GM23338 (cell line): ENCODE data around the gene SLC35F1.

ENCODE experiments used
- CREB1 ChIP-seq: fragments of 250-450 bp; sonication (Bioruptor Pico); IDR thresholded peaks from 2 replicates; pipeline ENCODE4 v1.5.0; 2020; ENCODE audit warnings: low read depth, mild to moderate bottlenecking, moderate library complexity
- EZH2 ChIP-seq: fragments of 200-600 bp; sonication (generic); IDR thresholded peaks from one replicate; pipeline ENCODE4 v1.8.0; 2017; ENCODE audit warnings: antibody characterized with exemption, mild to moderate bottlenecking, low read depth; ENCODE audit not compliant: unreplicated experiment
- EZH2phosphoT487 ChIP-seq: fragments of 200-600 bp; sonication (generic); IDR thresholded peaks from one replicate; pipeline ENCODE4 v1.8.1; 2018; ENCODE audit warnings: antibody characterized with exemption; ENCODE audit not compliant: unreplicated experiment
- JUNB ChIP-seq: IDR thresholded peaks from one replicate; pipeline ENCODE4 v1.6.1; 2016; ENCODE audit warnings: antibody characterized with exemption; ENCODE audit not compliant: unreplicated experiment
- NANOG ChIP-seq: IDR thresholded peaks from 2 replicates; pipeline ENCODE4 v1.6.1; 2016; ENCODE audit warnings: antibody characterized with exemption, borderline replicate concordance
- POLR2AphosphoS5 ChIP-seq: IDR thresholded peaks from 2 replicates; pipeline ENCODE4 v1.6.1; 2016; ENCODE audit warnings: antibody characterized with exemption, low read depth
- STAT1 ChIP-seq: IDR thresholded peaks from one replicate; pipeline ENCODE4 v1.6.1; 2016; ENCODE audit warnings: antibody characterized with exemption; ENCODE audit not compliant: unreplicated experiment
- ZNF331 ChIP-seq: fragments of 250-450 bp; sonication (Bioruptor Pico); IDR thresholded peaks from 2 replicates; pipeline ENCODE4 v1.5.0; 2020; ENCODE audit warnings: low read depth, mild to moderate bottlenecking, moderate library complexity
- TF ChIP-seq, protein P1 (sequence below), 2 experiments: fragments of 200-600 bp in 1 of 2; sonication (generic) in 1 of 2; conservative IDR thresholded peaks; 2 replicates each; pipeline versions ENCODE4 v1.5.1 to v1.6.1; 2016 to 2017; ENCODE audit warnings: antibody characterized with exemption in 2 of 2, low read depth in 2 of 2, mild to moderate bottlenecking in 2 of 2, moderate library complexity in 1 of 2
- TF ChIP-seq, protein P2 (sequence below): IDR thresholded peaks from one replicate; pipeline ENCODE4 v1.6.1; 2018; ENCODE audit warnings: antibody characterized with exemption; ENCODE audit not compliant: unreplicated experiment
- TF ChIP-seq, protein P3 (sequence below): IDR thresholded peaks from 2 replicates; pipeline ENCODE4 v1.6.1; 2016; ENCODE audit warnings: antibody characterized with exemption
- TF ChIP-seq, protein P4 (sequence below): fragments of 250-450 bp; sonication (Bioruptor Pico); IDR thresholded peaks from 2 replicates; pipeline ENCODE4 v1.5.0; 2020; ENCODE audit warnings: mild to moderate bottlenecking, moderate library complexity

DNA sequence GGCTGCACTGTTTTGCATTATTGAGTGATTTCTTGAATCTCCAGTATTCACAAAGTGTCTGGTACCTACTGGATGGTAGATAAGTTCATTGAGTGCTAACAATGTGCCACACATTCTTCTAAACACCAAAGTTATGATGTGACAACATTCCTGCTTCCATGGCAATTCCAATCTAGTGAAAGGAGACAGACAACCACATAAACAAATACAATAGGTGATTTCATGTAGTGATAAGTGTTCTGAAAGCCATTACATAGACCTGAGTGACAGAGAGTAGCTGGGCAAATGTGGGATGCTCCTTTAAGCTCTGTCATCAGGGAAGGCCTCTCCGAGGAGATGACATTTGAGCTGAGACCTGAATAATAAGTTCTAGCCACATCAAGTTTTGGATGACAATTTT lies 295.5 kb downstream of the SLC35F1 start:
- no peak for TF ChIP-seq NANOG
- TF ChIP-seq POLR2AphosphoS5 = no peak
- TF ChIP-seq, protein P1, sequence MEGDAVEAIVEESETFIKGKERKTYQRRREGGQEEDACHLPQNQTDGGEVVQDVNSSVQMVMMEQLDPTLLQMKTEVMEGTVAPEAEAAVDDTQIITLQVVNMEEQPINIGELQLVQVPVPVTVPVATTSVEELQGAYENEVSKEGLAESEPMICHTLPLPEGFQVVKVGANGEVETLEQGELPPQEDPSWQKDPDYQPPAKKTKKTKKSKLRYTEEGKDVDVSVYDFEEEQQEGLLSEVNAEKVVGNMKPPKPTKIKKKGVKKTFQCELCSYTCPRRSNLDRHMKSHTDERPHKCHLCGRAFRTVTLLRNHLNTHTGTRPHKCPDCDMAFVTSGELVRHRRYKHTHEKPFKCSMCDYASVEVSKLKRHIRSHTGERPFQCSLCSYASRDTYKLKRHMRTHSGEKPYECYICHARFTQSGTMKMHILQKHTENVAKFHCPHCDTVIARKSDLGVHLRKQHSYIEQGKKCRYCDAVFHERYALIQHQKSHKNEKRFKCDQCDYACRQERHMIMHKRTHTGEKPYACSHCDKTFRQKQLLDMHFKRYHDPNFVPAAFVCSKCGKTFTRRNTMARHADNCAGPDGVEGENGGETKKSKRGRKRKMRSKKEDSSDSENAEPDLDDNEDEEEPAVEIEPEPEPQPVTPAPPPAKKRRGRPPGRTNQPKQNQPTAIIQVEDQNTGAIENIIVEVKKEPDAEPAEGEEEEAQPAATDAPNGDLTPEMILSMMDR (conservative IDR thresholded peaks at IDR 0.05; ENCODE audit: low read depth in 2 of 2) = no peak
- TF ChIP-seq JUNB = no peak
- TF ChIP-seq EZH2 = no peak
- TF ChIP-seq, protein P2, sequence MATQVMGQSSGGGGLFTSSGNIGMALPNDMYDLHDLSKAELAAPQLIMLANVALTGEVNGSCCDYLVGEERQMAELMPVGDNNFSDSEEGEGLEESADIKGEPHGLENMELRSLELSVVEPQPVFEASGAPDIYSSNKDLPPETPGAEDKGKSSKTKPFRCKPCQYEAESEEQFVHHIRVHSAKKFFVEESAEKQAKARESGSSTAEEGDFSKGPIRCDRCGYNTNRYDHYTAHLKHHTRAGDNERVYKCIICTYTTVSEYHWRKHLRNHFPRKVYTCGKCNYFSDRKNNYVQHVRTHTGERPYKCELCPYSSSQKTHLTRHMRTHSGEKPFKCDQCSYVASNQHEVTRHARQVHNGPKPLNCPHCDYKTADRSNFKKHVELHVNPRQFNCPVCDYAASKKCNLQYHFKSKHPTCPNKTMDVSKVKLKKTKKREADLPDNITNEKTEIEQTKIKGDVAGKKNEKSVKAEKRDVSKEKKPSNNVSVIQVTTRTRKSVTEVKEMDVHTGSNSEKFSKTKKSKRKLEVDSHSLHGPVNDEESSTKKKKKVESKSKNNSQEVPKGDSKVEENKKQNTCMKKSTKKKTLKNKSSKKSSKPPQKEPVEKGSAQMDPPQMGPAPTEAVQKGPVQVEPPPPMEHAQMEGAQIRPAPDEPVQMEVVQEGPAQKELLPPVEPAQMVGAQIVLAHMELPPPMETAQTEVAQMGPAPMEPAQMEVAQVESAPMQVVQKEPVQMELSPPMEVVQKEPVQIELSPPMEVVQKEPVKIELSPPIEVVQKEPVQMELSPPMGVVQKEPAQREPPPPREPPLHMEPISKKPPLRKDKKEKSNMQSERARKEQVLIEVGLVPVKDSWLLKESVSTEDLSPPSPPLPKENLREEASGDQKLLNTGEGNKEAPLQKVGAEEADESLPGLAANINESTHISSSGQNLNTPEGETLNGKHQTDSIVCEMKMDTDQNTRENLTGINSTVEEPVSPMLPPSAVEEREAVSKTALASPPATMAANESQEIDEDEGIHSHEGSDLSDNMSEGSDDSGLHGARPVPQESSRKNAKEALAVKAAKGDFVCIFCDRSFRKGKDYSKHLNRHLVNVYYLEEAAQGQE = no peak
- TF ChIP-seq EZH2phosphoT487 = no peak
- TF ChIP-seq ZNF331 (CRISPR knock-in tag) = no peak
- TF ChIP-seq, protein P3, sequence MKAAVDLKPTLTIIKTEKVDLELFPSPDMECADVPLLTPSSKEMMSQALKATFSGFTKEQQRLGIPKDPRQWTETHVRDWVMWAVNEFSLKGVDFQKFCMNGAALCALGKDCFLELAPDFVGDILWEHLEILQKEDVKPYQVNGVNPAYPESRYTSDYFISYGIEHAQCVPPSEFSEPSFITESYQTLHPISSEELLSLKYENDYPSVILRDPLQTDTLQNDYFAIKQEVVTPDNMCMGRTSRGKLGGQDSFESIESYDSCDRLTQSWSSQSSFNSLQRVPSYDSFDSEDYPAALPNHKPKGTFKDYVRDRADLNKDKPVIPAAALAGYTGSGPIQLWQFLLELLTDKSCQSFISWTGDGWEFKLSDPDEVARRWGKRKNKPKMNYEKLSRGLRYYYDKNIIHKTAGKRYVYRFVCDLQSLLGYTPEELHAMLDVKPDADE = no peak
- no peak for TF ChIP-seq CREB1
- TF ChIP-seq STAT1 = no peak
- TF ChIP-seq, protein P4, sequence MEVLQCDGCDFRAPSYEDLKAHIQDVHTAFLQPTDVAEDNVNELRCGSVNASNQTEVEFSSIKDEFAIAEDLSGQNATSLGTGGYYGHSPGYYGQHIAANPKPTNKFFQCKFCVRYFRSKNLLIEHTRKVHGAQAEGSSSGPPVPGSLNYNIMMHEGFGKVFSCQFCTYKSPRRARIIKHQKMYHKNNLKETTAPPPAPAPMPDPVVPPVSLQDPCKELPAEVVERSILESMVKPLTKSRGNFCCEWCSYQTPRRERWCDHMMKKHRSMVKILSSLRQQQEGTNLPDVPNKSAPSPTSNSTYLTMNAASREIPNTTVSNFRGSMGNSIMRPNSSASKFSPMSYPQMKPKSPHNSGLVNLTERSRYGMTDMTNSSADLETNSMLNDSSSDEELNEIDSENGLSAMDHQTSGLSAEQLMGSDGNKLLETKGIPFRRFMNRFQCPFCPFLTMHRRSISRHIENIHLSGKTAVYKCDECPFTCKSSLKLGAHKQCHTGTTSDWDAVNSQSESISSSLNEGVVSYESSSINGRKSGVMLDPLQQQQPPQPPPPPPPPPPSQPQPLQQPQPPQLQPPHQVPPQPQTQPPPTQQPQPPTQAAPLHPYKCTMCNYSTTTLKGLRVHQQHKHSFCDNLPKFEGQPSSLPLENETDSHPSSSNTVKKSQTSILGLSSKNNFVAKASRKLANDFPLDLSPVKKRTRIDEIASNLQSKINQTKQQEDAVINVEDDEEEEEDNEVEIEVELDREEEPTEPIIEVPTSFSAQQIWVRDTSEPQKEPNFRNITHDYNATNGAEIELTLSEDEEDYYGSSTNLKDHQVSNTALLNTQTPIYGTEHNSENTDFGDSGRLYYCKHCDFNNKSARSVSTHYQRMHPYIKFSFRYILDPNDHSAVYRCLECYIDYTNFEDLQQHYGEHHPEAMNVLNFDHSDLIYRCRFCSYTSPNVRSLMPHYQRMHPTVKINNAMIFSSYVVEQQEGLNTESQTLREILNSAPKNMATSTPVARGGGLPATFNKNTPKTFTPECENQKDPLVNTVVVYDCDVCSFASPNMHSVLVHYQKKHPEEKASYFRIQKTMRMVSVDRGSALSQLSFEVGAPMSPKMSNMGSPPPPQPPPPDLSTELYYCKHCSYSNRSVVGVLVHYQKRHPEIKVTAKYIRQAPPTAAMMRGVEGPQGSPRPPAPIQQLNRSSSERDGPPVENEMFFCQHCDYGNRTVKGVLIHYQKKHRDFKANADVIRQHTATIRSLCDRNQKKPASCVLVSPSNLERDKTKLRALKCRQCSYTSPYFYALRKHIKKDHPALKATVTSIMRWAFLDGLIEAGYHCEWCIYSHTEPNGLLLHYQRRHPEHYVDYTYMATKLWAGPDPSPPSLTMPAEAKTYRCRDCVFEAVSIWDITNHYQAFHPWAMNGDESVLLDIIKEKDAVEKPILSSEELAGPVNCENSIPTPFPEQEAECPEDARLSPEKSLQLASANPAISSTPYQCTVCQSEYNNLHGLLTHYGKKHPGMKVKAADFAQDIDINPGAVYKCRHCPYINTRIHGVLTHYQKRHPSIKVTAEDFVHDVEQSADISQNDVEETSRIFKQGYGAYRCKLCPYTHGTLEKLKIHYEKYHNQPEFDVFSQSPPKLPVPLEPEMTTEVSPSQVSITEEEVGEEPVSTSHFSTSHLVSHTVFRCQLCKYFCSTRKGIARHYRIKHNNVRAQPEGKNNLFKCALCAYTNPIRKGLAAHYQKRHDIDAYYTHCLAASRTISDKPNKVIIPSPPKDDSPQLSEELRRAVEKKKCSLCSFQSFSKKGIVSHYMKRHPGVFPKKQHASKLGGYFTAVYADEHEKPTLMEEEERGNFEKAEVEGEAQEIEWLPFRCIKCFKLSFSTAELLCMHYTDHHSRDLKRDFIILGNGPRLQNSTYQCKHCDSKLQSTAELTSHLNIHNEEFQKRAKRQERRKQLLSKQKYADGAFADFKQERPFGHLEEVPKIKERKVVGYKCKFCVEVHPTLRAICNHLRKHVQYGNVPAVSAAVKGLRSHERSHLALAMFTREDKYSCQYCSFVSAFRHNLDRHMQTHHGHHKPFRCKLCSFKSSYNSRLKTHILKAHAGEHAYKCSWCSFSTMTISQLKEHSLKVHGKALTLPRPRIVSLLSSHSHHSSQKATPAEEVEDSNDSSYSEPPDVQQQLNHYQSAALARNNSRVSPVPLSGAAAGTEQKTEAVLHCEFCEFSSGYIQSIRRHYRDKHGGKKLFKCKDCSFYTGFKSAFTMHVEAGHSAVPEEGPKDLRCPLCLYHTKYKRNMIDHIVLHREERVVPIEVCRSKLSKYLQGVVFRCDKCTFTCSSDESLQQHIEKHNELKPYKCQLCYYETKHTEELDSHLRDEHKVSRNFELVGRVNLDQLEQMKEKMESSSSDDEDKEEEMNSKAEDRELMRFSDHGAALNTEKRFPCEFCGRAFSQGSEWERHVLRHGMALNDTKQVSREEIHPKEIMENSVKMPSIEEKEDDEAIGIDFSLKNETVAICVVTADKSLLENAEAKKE (CRISPR knock-in tag) = no peak
